ENCODE data around the gene TGM2.

GRCh38 chr20:38132156-38132909 lies 32.7 kb downstream of the TGM2 start:
- TF ChIP-seq PATZ1 (CRISPR knock-in tag; IDR thresholded peaks at IDR 0.05; ENCODE audit: borderline replicate concordance): no peak
- no peak for TF ChIP-seq ZFP30 (CRISPR knock-in tag; IDR thresholded peaks at IDR 0.05)
- no peak for TF ChIP-seq CREB5 (CRISPR knock-in tag; IDR thresholded peaks at IDR 0.05; ENCODE audit: low read depth)
- no peak for TF ChIP-seq ESRRG (CRISPR knock-in tag; IDR thresholded peaks at IDR 0.05)
- no peak for TF ChIP-seq ISL1 (CRISPR knock-in tag; IDR thresholded peaks at IDR 0.05)
- no peak for TF ChIP-seq POU6F1 (CRISPR knock-in tag; IDR thresholded peaks at IDR 0.05; ENCODE audit: borderline replicate concordance, low read depth)
- TF ChIP-seq PPARA (CRISPR knock-in tag; IDR thresholded peaks at IDR 0.05; ENCODE audit: borderline replicate concordance): no peak
- no peak for TF ChIP-seq TSHZ2 (CRISPR knock-in tag; IDR thresholded peaks at IDR 0.05)
- no peak for TF ChIP-seq ZNF565 (CRISPR knock-in tag; conservative IDR thresholded peaks at IDR 0.05; ENCODE audit: low read depth)
- TF ChIP-seq BACH2 (CRISPR knock-in tag; IDR thresholded peaks at IDR 0.05; ENCODE audit: borderline replicate concordance): no peak
